Tibial nerve (tissue), 4 donors: Measurements from ENCODE around the gene DAD1. TPM values are rescaled to one million over a fixed set of nuclear protein-coding genes. Genes with fewer than 3 reads are reported as not detected.

ENCODE experiments used
- DNase-seq, 2 donors: peaks; one replicate each; pipeline ENCODE4 v3.0.0-alpha.2; 2019; ENCODE audit warnings: low spot score in 2 of 2
- H3K27ac ChIP-seq, 4 donors: fragments of 200-600 bp; sonication (generic) in 3 of 4; one replicate each; pipeline ENCODE4 v1.5.1; 2017 to 2019; ENCODE audit warnings: mild to moderate bottlenecking in 1 of 4
- H3K27me3 ChIP-seq, 2 donors: fragments of 200-600 bp; sonication (generic) in 1 of 2; one replicate each; pipeline versions ENCODE4 v1.5.1 to v1.6.0; 2017 to 2019
- H3K36me3 ChIP-seq, 3 donors: fragments of 200-600 bp; sonication (generic); one replicate each; pipeline ENCODE4 v1.5.1; 2018 to 2019
- H3K4me1 ChIP-seq, 4 donors: fragments of 200-600 bp; sonication (generic) in 3 of 4; one replicate each; pipeline ENCODE4 v1.5.1; 2017 to 2019
- H3K4me3 ChIP-seq, 4 donors: fragments of 200-600 bp; sonication (generic) in 3 of 4; one replicate each; pipeline ENCODE4 v1.5.1; 2017 to 2019; ENCODE audit warnings: mild to moderate bottlenecking in 1 of 4, moderate library complexity in 1 of 4
- H3K9me3 ChIP-seq, 4 donors: fragments of 200-600 bp; sonication (generic) in 3 of 4; one replicate each; pipeline ENCODE4 v1.5.1; 2017 to 2019
- CTCF ChIP-seq, 5 experiments: fragments of 200-600 bp in 3 of 5; fragments of 450-650 bp in 2 of 5; sonication (generic) in 3 of 5; IDR thresholded peaks; one replicate each; pipeline ENCODE4 v1.5.1; 2016 to 2019; ENCODE audit warnings: antibody characterized with exemption in 5 of 5, mild to moderate bottlenecking in 3 of 5, moderate library complexity in 2 of 5
- EP300 ChIP-seq, 2 donors: sonication (generic); formaldehyde crosslinking; IDR thresholded peaks; one replicate each; pipeline ENCODE4 v1.6.1; 2017; ENCODE audit warnings: antibody characterized with exemption in 2 of 2, mild to moderate bottlenecking in 1 of 2
- POLR2A ChIP-seq, 2 donors: fragments of 450-650 bp; IDR thresholded peaks; one replicate each; pipeline ENCODE4 v1.6.1; 2017; ENCODE audit warnings: antibody characterized with exemption in 2 of 2, mild to moderate bottlenecking in 2 of 2, moderate library complexity in 2 of 2
- WGBS, 2 donors: methylation state at CpG; one replicate each; pipeline ENCODE4 v1.1.5; 2018; 5-methylcytosine and 5-hydroxymethylcytosine counted together
- total RNA-seq, 4 donors: library from RNA; depleted of rRNA; stranded (reverse); fragments of >200 nt; gene quantifications; one replicate each; pipeline ENCODE4 v1.1.0, GENCODE V29; 2016

Gene DAD1
- total RNA-seq, 4 donors from 2014 or later = 128 to 254 (median 198) TPM

DNA sequence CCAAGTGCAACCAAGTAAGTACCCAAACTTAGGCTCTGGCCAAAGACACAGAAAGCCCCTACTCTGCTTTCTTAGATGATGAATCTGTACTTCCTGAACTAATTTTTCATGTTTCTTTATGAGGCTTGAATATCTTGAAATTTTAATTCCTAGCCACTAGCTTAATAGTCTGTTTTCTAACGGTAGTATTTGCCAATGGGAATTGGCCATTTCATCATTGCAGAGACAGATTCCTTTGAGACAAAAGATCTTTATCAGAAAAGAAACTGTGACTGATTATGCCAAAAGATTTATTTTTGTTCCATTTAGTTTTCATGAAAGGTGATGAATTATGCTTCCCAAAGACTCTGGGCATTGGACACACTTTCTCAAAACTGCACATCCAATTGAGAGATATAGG lies 48.7 kb downstream of the DAD1 start:
- whole genome bisulfite sequencing, 2 donors = 11 to 26% methylated on average over 1 of the region's 1 CpG
- no peaks in the 10 kb centered on the region for H3K27me3 ChIP-seq
- no peak for TF ChIP-seq CTCF (IDR thresholded peaks at IDR 0.05)
- no peak for TF ChIP-seq POLR2A (IDR thresholded peaks at IDR 0.05)
- no peak for TF ChIP-seq EP300 (IDR thresholded peaks at IDR 0.05)
- no peak overlapping the region for H3K27ac ChIP-seq
- peaks cover 0 to 29% (median 7%) of the 10 kb centered on the region in 4 donors for H3K4me1 ChIP-seq
- H3K9me3 ChIP-seq = no peaks in the 10 kb centered on the region
- no peak for DNase-seq
- H3K4me3 ChIP-seq = no peak overlapping the region
- H3K36me3 ChIP-seq = no peaks in the 10 kb centered on the region

- Histone ChIP-seq H3K27ac (no peak overlapping the region), H3K36me3 (no peaks in the 10 kb centered on the region), H3K9me3 (no peaks in the 10 kb centered on the region), H3K4me3 (no peak overlapping the region), H3K4me1 (peaks cover 0 to 29% (median 7%) of the 10 kb centered on the region in 4 donors), H3K27me3 (no peaks in the 10 kb centered on the region)
- no peak for DNase-seq
- TF ChIP-seq EP300 (IDR thresholded peaks at IDR 0.05) = no peak
- TF ChIP-seq CTCF (IDR thresholded peaks at IDR 0.05) = no peak
- no peak for TF ChIP-seq POLR2A (IDR thresholded peaks at IDR 0.05)
- 82 to 93% methylated on average over 3 of the region's 3 CpGs for WGBS, 2 donors
Observed at GRCh38 chr14:22539831-22540230, 49.2 kb downstream of the DAD1 start.

GRCh38 chr14:22538671-22539228 lies 50.3 kb downstream of the DAD1 start:
- Histone ChIP-seq H3K27me3 (no peaks in the 10 kb centered on the region), H3K36me3 (no peaks in the 10 kb centered on the region), H3K27ac (peak overlapping the region in 2 of 4 donors; percentile 22 to 62), H3K4me3 (no peak overlapping the region), H3K9me3 (no peaks in the 10 kb centered on the region), H3K4me1 (peaks cover 0 to 29% (median 7%) of the 10 kb centered on the region in 4 donors)
- TF ChIP-seq POLR2A (IDR thresholded peaks at IDR 0.05) (no peak), CTCF (IDR thresholded peaks at IDR 0.05) (no peak), EP300 (IDR thresholded peaks at IDR 0.05) (no peak)
- no peak for DNase-seq
- WGBS, 2 donors = 64 to 74% methylated on average over 5 of the region's 5 CpGs

GRCh38 chr14:22537436-22538310 lies 51.4 kb downstream of the DAD1 start:
- no peak for DNase-seq
- Histone ChIP-seq H3K27me3 (no peaks in the 10 kb centered on the region), H3K27ac (peak overlapping the region; percentile 22 to 85 (median 58)), H3K4me3 (no peak overlapping the region), H3K9me3 (no peaks in the 10 kb centered on the region), H3K36me3 (no peaks in the 10 kb centered on the region), H3K4me1 (peaks cover 0 to 29% (median 7%) of the 10 kb centered on the region in 4 donors)
- 91 to 97% methylated on average over 8 of the region's 8 CpGs for WGBS, 2 donors
- TF ChIP-seq EP300 (IDR thresholded peaks at IDR 0.05) = no peak
- TF ChIP-seq CTCF (IDR thresholded peaks at IDR 0.05) = no peak
- TF ChIP-seq POLR2A (IDR thresholded peaks at IDR 0.05) = no peak

DNA sequence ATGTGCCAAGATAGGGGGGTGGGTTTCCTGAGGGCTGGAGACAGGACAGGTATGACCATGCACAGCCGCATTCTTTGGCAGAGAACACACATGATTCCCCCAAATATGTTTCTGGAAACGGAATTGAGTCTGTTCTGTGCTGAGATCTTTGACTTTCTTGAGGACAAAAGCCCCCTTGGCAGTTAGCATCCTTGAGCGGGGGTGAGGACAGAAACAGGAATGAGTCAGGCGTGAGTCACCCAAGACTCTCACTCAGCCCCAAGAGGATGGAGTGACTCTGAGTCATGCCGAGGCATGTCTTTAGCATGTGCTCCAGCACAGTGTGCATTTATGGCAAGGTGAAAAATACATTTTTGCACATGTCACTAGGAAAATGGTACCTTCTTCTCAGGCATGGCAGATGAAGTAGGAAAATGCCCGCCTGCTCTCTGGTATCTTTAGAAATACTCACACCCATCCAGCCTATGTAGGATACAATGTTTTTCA lies 52.1 kb downstream of the DAD1 start:
- H3K27ac ChIP-seq = peak overlapping the region; percentile 22 to 85 (median 50)
- no peak overlapping the region for H3K4me3 ChIP-seq
- no peaks in the 10 kb centered on the region for H3K36me3 ChIP-seq
- no peaks in the 10 kb centered on the region for H3K9me3 ChIP-seq
- no peak for TF ChIP-seq POLR2A (IDR thresholded peaks at IDR 0.05)
- TF ChIP-seq EP300 (IDR thresholded peaks at IDR 0.05) = peak in 1 of 2 donors; percentile 83
- H3K27me3 ChIP-seq = no peaks in the 10 kb centered on the region
- WGBS, 2 donors = 26 to 30% methylated on average over 6 of the region's 6 CpGs
- peaks cover 0 to 29% (median 11%) of the 10 kb centered on the region in 4 donors for H3K4me1 ChIP-seq
- peak in 1 of 2 donors; percentile 62 for DNase-seq
